Activated CD8-positive, alpha-beta memory T cell treated with anti-CD3 and anti-CD28 coated beads, Interleukin-2, amount 50 U/mL, for 1 hour (primary cell): ENCODE data around the gene SGF29.
"Not testable (repeated sequence)": the region's sequence is repeated elsewhere in the genome, so short reads cannot be mapped to it uniquely, and the experiment has no call there.

Experiments used
- DNase-seq: peaks from one replicate; pipeline ENCODE4 v3.0.0-alpha.2; 2020; ENCODE audit errors: extremely low read depth

SGF29 gene

GRCh38 chr16:28595451-28595850 is 41.7 kb downstream of the SGF29 start:
- DNase-seq = not testable (repeated sequence)

GRCh38 chr16:28596115-28596630 is 42.5 kb downstream of the SGF29 start:
- no peak for DNase-seq

GRCh38 chr16:28596840-28597691 is 43.3 kb downstream of the SGF29 start, which contains the start of gene SULT1A2:
SULT1A2 (minus strand) TSS chr16:28597050; CDS start chr16:28595930, 1,120 bp downstream.
- no peak for DNase-seq

GRCh38 chr16:28597692-28598261 is 44.1 kb downstream of the SGF29 start:
- DNase-seq = no peak

GRCh38 chr16:28599377-28600285 is 45.9 kb downstream of the SGF29 start:
- DNase-seq = not testable (repeated sequence)

- not testable (repeated sequence) for DNase-seq
These were observed 47.2 kb downstream of the SGF29 start for GRCh38 chr16:28600965-28601364.

GRCh38 chr16:28601589-28601988 is 47.9 kb downstream of the SGF29 start:
- DNase-seq = not testable (repeated sequence)

- not testable (repeated sequence) for DNase-seq
These were observed 48.3 kb downstream of the SGF29 start for GRCh38 chr16:28602062-28602461.

GRCh38 chr16:28602529-28602928 is 48.8 kb downstream of the SGF29 start:
- no peak for DNase-seq

GRCh38 chr16:28603381-28604185 is 49.9 kb downstream of the SGF29 start:
- DNase-seq = no peak

GRCh38 chr16:28604186-28604565 is 50.5 kb downstream of the SGF29 start:
- DNase-seq = no peak

- no peak for DNase-seq
These were observed 52.8 kb downstream of the SGF29 start for GRCh38 chr16:28606291-28607115.

GRCh38 chr16:28607116-28607623 is 53.5 kb downstream of the SGF29 start:
- DNase-seq = no peak

- not testable (repeated sequence) for DNase-seq
These were observed 54.2 kb downstream of the SGF29 start for GRCh38 chr16:28607681-28608495.

- DNase-seq = not testable (repeated sequence)
These were observed 54.7 kb downstream of the SGF29 start for GRCh38 chr16:28608496-28608808.

GRCh38 chr16:28608867-28609596 is 55.3 kb downstream of the SGF29 start:
- DNase-seq = not testable (repeated sequence)

- no peak for DNase-seq
These were observed 56.2 kb downstream of the SGF29 start, which contains the start of gene SULT1A1 for GRCh38 chr16:28609631-28610594. SULT1A1 (minus strand) TSS chr16:28610044; CDS start chr16:28608855, 1,189 bp downstream.
